ENCODE results near the gene CD3G.
"Not testable (repeated sequence)": the region's sequence is repeated elsewhere in the genome, so short reads cannot be mapped to it uniquely, and the experiment has no call there.

The CD3G gene

GRCh38 chr11:118382954-118383353 is 38.8 kb downstream of the CD3G start:
- no peak for DNase-seq

- DNase-seq, result no peak
Measured at GRCh38 chr11:118383657-118384056, 39.5 kb downstream of the CD3G start.

GRCh38 chr11:118396097-118396501 is 52.0 kb downstream of the CD3G start:
- DNase-seq, result no peak

- no peak for DNase-seq
Measured at GRCh38 chr11:118397448-118397847, 53.3 kb downstream of the CD3G start.

GRCh38 chr11:118398791-118399559 is 54.8 kb downstream of the CD3G start:
- DNase-seq, result peak; percentile 50

GRCh38 chr11:118401151-118401879 is 57.2 kb downstream of the CD3G start, which contains the start of gene ATP5MG:
Gene ATP5MG (plus strand): TSS chr11:118401606. CDS start chr11:118401666, 60 bp downstream.
- DNase-seq, result peak; percentile 92

GRCh38 chr11:118401880-118402590 is 57.9 kb downstream of the CD3G start:
- no peak for DNase-seq

GRCh38 chr11:118402594-118402993 is 58.5 kb downstream of the CD3G start:
- not testable (repeated sequence) for DNase-seq

Measured in activated gamma-delta T cell treated with Interleukin-2 at 50 U/mL for 16 hours (primary cell).